NCI-H2029 (cell line): ENCODE results near the gene IBA57.

Source experiments
- DNase-seq: peaks from one replicate; lab custom pipeline; 2025; lab: John Stamatoyannopoulos, UW

The IBA57 gene

GRCh38 chr1:228144993-228145343 lies 20.6 kb upstream of the IBA57 start:
- DNase-seq = no peak

DNA sequence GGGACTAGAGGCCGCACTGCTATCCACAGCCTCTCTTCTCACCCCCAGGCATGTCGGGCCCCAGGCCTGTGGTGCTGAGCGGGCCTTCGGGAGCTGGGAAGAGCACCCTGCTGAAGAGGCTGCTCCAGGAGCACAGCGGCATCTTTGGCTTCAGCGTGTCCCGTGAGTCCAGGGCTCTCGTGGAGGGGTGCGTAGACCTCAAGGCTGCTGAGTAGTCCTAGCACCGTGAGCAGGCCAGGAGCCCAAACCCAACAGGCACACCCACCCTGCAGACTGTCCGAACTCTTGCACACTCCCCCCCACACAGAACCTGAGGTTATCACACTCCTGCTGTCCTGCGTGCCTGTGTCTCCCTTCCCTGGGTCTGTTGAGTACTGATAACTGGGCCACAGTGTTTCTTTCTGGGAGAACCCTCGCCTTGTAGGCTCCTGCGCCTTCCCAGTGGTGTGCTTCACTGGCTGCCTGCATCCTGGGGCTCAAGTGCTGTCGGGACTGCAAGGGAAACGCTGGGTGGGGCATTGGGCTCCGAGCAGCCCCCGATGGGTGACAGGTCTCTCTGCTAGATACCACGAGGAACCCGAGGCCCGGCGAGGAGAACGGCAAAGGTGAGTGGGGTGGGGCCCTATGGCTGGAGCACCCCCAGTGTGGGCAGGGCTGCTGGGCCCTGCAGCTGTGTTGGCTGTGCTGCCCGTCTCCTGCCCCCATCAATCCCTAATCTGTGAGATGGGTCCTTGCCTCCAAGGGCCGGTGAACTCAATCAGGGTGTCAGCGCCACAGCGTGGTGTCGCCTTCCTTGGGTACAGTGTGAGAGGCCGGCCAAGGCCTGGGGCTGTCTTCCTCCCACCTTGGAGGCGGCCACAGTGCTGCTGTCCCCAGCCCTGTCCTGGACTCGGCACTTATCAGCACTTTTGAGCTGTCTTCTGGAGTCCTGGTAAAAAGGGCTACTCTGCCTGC lies 19.9 kb upstream of the IBA57 start:
- no peak for DNase-seq

GRCh38 chr1:228146417-228147150 lies 19.0 kb upstream of the IBA57 start:
- DNase-seq = no peak

DNA sequence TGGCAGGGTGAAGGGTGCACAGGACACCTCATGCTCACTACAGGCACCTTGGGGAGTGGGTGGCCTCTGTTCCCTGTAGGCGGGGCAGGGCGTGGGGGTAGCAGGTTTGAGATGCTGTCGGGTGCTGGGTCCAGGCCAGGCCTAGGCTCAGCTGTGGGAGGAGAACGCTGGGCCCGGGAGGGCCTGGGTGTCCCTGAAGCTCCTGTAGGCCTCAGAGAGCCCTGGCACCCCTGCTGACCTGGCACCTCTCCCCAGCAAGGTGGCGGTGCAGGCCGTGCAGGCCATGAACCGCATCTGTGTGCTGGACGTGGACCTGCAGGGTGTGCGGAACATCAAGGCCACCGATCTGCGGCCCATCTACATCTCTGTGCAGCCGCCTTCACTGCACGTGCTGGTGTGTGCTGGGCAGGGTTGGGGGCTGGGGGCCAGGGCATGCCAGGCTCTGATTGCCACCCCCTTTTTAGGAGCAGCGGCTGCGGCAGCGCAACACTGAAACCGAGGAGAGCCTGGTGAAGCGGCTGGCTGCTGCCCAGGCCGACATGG lies 18.4 kb upstream of the IBA57 start:
- DNase-seq = no peak

DNA sequence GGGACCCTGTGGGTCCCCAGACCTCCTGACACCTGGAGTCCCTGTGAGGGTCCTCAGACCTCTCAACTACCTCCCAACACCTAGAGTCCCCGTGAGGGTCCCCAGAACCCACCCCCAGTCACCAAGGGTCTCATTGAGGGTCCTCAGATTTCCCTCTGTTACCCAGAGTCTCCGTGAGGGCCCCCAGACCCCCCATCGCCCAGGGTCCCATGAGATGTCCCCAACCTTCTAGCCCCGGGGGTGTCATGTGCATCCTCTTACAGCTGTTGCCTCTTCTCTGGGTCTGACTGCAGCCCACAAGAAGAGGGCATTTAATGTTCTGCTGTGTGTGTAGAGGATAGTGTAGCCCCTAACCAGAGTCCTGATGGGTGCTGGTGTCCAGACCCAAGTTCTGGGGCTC lies 17.8 kb upstream of the IBA57 start:
- DNase-seq = no peak

DNA sequence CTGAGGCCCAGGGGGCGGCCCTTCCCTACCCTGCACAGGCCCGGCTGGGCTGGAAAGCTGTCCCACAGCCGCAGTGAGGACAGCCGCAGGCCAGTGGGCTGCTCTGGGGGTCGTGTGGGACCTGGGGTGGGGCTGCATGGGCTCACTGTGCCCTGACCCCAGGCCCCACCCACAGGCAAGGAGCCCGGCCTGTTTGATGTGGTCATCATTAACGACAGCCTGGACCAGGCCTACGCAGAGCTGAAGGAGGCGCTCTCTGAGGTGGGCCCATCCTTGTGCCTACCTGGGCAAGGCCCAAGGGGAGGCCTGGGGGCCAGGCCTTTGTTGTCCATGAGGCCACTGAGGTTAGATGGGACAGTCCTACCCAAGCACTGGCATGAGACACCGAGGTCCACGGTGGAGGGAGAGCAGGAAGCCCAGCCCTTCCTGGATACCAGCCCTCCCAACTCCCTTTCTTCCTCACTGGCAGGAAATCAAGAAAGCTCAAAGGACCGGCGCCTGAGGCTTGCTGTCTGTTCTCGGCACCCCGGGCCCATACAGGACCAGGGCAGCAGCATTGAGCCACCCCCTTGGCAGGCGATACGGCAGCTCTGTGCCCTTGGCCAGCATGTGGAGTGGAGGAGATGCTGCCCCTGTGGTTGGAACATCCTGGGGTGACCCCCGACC lies 17.3 kb upstream of the IBA57 start:
- DNase-seq = no peak

DNA sequence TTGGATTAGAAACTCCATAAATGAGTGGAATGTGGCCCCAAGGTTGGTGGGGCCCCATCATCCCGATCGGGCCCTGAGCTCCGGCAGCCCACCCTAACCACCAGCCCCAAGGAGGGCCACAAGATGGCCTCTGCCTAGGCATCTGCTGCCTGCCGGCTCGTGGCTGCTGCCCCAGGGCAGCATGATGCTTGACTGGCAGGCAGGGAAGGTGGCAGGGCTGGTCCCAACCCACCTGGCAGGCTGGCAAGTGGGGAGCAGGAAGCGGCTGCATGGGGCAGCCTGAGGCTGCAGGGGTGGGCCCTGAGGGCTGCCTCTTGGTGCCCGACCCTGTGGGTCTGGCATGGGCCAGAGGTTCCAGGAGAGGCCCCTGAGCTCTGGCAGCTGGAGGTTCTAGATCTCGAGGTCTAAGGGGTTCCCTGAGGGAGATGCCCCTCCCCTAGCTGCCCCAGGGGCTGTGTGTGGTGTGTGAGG lies 16.6 kb upstream of the IBA57 start:
- no peak for DNase-seq

- DNase-seq = no peak
Observed at GRCh38 chr1:228149406-228150119, 16.0 kb upstream of the IBA57 start, which contains the start of gene GJC2. TSS of gene GJC2 (plus strand) at chr1:228149930. CDS start at chr1:228157759, 7,829 bp downstream.

- DNase-seq = no peak
Observed at GRCh38 chr1:228150120-228150460, 15.5 kb upstream of the IBA57 start.

GRCh38 chr1:228150461-228151179 lies 15.0 kb upstream of the IBA57 start:
- DNase-seq = no peak

DNA sequence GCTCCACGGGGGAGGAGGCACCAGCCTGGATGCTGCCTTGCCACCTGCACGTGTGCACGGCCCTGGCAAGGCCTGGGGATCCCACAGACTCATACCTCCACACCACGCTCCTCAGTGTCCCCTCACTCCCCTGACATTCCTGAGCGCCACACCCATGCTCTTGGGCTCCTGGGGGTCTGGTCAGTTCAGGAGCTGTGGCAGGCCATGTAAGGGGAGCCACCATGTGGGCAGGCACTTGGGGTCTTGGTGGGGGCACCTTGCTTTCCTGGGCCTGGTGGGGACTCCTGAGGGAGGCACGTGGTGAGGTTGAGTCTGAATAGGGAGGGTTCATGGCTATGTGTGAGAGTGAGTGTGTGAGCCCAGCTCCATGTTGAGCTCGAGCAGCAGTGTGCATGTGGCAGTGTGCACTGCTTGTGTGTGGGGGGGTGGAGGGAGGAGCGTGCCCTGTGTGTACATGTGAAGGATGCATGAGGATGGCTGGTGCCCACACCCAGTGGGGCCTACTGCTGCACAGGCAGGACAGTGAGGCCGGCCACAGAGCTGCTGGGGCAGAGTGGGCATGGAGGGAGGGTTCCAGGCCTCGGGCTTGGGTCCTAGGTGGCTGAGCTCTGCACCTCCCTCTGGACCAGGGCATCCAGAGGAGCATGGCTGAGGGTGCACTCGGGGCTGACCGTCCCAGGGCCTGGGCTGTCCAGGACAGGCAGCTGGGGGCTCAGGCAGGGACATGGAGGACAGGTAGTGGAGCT lies 14.3 kb upstream of the IBA57 start:
- no peak for DNase-seq

DNA sequence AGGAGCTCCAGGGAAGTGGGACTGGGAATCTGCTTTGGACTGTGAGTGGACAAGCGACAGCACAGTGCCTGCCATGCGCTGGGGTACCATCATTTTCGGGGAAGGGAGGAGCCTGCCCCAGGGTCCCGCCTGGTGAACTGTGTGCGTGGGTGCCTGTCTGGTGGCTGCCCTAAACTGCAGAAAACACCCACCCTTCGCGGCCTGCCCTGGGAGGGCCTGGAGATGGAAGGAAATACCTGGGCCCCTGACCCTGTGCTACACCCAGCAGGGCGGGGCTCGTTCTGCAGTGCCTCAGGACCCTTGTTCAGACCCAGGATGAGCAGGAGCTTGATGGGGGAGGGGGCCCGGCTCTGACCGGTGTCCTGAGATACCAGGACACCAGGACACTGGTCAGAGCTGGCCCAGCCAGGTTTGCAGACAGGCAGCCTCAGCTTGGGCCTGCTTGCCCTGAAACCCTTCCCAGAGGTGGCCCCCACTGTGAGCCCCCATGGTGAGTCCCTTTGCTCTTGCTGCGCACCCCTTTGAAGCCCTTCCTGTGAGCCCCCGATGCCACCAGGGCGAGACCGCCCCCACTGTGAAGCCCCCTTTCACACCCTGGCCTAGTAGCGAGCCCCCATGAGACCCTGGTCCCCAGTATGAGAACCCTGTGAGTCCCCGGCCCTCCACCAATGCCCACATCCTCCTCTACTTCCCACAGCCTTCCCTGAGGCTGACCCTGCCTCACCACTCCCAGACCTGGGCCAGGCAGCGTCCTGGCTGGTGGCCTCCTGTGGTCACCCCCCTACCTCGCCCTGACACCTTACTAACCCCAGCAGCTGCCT lies 13.3 kb upstream of the IBA57 start:
- DNase-seq = no peak

DNA sequence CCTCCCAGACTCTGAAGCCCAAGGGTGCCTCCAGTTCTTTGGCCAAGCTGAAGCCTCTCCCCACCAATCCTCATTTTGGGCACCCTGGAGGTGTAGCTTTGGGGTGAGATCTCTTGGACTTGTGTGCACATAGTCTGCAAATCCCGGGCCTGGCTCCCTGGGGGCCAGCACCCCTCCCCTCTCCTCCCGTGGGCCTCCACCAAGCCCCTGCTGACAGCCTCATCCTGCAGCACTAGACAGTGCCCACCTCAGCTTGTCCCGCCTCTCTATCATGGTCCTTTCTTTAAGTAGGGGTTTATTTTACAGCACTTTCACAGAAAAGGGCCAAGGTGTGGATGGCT lies 12.7 kb upstream of the IBA57 start:
- DNase-seq = no peak

GRCh38 chr1:228154021-228154669 lies 11.5 kb upstream of the IBA57 start:
- DNase-seq = no peak

GRCh38 chr1:228154670-228155571 lies 10.7 kb upstream of the IBA57 start:
- no peak for DNase-seq

DNA sequence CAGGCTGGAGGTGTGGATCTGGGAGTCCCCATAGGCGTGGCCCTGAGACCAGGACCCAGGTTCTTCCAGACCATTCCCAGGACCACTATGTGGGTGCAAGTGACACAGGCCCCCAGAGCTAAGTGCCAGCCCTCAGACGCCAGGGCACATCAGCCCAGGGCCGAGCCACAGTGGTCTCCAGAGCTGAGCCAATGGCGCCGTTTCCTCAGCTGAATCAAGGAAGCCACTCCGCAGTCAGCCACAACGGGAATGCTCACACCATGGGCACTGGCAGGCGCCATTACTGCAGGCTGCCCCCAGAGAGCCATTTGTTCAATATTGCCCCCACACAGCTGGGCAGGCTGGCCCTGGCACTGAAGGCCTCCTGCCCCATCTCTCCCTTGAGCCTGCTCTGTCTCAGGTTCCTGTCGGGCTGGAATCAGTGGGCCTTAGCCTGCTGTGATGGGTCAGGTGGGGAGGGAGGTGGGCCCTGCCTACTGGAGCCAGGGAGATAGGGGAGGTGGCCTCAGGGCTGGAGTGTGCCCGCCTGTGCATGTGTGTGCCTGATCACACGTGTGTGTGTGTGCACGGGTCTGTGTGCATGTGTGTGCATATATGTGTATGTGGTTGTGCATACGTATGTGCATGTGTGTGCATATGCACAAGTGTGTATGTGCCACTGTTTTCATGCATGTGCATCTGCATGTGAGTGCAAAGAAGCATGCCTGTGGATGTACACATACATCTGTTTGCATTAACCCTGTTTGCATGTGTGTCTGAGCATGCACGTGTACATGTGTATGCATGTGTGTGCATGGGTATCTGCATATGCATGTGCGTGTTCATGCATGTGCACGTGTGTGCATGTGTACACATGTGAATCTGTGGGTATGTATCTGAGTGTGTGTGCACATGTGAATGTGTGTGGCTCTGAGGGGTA lies 9.7 kb upstream of the IBA57 start:
- no peak for DNase-seq

DNA sequence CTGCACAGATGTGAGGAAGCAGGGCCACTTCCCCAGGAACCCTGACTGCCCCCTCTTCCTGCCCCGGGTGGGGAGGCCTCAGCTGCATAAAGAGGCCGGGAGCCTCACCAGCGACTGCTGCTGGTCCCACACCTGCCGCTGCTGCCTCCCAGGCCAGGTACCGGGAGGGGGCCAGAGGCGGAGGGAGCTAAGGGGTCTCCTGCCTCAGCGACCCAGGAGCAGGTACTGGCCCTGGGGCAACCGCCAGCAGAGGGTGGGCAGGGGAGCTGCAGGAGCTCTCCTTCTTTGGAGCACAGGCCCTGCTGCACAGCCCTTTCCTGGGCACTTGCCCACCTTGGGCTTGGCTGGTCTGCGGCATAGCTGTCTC lies 9.1 kb upstream of the IBA57 start:
- no peak for DNase-seq
